NOMO-1 (cell line): ENCODE data around the gene USP17L12.
"Not testable (repeated sequence)": the region's sequence is repeated elsewhere in the genome, so short reads cannot be mapped to it uniquely, and the experiment has no call there.

ENCODE experiments used
- DNase-seq, 2 experiments: peaks; one replicate each; lab custom pipeline; 2025; ENCODE audit not compliant: unreplicated experiment in 2 of 2; lab: John Stamatoyannopoulos, UW

Gene USP17L12, protein sequence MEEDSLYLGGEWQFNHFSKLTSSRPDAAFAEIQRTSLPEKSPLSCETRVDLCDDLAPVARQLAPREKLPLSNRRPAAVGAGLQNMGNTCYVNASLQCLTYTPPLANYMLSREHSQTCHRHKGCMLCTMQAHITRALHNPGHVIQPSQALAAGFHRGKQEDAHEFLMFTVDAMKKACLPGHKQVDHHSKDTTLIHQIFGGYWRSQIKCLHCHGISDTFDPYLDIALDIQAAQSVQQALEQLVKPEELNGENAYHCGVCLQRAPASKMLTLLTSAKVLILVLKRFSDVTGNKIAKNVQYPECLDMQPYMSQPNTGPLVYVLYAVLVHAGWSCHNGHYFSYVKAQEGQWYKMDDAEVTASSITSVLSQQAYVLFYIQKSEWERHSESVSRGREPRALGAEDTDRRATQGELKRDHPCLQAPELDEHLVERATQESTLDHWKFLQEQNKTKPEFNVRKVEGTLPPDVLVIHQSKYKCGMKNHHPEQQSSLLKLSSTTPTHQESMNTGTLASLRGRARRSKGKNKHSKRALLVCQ

DNA sequence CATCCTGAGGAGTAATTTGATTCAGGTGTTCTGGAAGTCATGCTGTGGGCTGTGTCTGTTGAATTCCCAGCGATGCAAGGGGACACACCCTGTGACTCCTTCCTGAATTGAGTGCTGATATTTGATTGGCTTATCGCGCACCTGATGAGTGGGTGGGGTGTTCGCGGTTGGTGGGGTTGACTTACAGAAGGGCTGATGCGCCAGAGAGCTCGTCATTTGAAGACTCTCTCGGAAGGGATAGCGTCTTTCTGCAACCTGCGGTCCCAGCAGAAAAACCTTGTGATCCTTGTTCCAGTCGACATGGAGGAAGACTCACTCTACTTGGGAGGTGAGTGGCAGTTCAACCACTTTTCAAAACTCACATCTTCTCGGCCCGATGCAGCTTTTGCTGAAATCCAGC, at the start of gene USP17L12:
Gene USP17L12 (plus strand): TSS at position 301 of the 400 bp plus-strand sequence. CDS start 0 bp downstream, at position 301.
- not testable (repeated sequence) for DNase-seq

DNA sequence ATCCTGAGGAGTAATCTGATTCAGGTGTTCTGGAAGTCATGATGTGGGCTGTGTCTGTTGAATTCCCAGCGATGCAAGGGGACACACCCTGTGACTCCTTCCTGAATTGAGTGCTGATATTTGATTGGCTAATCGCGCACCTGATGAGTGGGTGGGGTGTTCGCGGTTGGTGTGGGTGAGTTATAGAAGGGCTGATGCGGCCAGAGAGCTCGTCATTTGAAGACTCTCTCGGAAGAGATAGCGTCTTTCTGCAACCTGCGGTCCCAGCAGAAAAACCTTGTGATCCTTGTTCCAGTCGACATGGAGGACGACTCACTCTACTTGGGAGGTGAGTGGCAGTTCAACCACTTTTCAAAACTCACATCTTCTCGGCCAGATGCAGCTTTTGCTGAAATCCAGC, 9.6 kb upstream of the USP17L12 start, which contains the start of gene USP17L10:
Gene USP17L10 (plus strand): TSS at position 301 of the 400 bp plus-strand sequence. CDS start 0 bp downstream, at position 301.
- DNase-seq: not testable (repeated sequence)

DNA sequence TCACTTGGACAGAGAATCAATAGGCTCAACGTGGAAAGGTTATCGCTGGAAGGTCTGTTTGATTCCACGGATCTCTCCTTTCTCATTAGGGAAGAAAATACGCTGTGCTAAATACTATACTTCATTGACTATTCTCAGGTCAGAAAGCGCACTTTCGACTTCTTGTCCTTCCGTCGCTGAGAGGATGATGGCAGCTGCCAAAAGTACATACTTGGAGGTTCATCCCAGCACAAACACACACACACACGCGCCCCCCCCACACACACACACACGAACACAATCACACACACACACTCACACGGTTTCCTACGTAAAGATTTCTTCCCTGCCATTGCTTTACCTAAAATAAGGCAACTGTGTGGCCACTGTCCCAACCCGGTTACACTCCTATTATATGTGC, 5.3 kb upstream of the USP17L12 start:
- DNase-seq: not testable (repeated sequence)

- not testable (repeated sequence) for DNase-seq
Measured at GRCh38 chr4:9215105-9215504, 4.8 kb upstream of the USP17L12 start, which contains the start of gene USP17L11. USP17L11 (plus strand) TSS chr4:9215405; CDS start chr4:9215405, 0 bp downstream.

- not testable (repeated sequence) for DNase-seq
Measured at GRCh38 chr4:9224596-9224995, 4.6 kb downstream of the USP17L12 start, which contains the start of gene USP17L13. USP17L13 (plus strand) TSS chr4:9224896; CDS start chr4:9224896, 0 bp downstream.

DNA sequence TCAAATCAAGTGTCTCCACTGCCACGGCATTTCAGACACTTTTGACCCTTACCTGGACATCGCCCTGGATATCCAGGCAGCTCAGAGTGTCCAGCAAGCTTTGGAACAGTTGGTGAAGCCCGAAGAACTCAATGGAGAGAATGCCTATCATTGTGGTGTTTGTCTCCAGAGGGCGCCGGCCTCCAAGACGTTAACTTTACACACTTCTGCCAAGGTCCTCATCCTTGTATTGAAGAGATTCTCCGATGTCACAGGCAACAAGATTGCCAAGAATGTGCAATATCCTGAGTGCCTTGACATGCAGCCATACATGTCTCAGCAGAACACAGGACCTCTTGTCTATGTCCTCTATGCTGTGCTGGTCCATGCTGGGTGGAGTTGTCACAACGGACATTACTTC, 10.3 kb downstream of the USP17L12 start:
- DNase-seq: not testable (repeated sequence)

GRCh38 chr4:9234085-9234484, 14.1 kb downstream of the USP17L12 start, which contains the start of gene USP17L15:
USP17L15 (plus strand) TSS chr4:9234385; CDS start chr4:9234385, 0 bp downstream.
- not testable (repeated sequence) for DNase-seq

DNA sequence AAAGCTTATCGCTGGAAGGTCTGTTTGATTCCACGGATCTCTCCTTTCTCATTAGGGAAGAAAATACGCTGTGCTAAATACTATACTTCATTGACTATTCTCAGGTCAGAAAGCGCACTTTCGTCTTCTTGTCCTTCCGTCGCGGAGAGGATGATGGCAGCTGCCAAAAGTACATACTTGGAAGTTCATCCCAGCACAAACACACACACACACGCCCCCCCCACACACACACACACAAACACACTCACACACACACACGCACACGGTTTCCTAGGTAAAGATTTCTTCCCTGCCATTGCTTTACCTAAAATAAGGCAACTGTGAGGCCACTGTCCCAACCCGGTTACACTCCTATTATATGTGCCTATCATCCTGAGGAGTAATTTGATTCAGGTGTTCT, 18.5 kb downstream of the USP17L12 start:
- DNase-seq: not testable (repeated sequence)

DNA sequence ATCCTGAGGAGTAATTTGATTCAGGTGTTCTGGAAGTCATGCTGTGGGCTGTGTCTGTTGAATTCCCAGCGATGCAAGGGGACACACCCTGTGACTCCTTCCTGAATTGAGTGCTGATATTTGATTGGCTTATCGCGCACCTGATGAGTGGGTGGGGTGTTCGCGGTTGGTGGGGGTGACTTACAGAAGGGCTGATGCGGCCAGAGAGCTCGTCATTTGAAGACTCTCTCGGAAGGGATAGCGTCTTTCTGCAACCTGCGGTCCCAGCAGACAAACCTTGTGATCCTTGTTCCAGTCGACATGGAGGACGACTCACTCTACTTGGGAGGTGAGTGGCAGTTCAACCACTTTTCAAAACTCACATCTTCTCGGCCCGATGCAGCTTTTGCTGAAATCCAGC, 23.6 kb downstream of the USP17L12 start, which contains the start of gene USP17L17:
Gene USP17L17 (plus strand): TSS at position 301 of the 400 bp plus-strand sequence. CDS start 0 bp downstream, at position 301.
- DNase-seq: not testable (repeated sequence)

DNA sequence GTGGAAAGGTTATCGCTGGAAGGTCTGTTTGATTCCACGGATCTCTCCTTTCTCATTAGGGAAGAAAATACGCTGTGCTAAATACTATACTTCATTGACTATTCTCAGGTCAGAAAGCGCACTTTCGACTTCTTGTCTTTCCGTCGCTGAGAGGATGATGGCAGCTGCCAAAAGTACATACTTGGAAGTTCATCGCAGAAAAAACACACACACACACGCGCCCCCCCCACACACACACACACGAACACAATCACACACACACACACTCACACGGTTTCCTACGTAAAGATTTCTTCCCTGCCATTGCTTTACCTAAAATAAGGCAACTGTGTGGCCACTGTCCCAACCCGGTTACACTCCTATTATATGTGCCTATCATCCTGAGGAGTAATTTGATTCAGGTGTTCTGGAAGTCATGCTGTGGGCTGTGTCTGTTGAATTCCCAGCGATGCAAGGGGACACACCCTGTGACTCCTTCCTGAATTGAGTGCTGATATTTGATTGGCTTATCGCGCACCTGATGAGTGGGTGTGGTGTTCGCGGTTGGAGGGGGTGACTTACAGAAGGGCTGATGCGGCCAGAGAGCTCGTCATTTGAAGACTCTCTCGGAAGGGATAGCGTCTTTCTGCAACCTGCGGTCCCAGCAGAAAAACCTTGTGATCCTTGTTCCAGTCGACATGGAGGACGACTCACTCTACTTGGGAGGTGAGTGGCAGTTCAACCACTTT, 28.2 kb downstream of the USP17L12 start, which contains the start of gene USP17L18:
Gene USP17L18 (plus strand): TSS at position 678 of the 728 bp plus-strand sequence. CDS start 0 bp downstream, at position 678.
- DNase-seq: not testable (repeated sequence)

DNA sequence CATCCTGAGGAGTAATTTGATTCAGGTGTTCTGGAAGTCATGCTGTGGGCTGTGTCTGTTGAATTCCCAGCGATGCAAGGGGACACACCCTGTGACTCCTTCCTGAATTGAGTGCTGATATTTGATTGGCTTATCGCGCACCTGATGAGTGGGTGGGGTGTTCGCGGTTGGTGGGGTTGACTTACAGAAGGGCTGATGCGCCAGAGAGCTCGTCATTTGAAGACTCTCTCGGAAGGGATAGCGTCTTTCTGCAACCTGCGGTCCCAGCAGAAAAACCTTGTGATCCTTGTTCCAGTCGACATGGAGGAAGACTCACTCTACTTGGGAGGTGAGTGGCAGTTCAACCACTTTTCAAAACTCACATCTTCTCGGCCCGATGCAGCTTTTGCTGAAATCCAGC, 33.1 kb downstream of the USP17L12 start, which contains the start of gene USP17L19:
Gene USP17L19 (plus strand): TSS at position 301 of the 400 bp plus-strand sequence. CDS start 0 bp downstream, at position 301.
- not testable (repeated sequence) for DNase-seq

GRCh38 chr4:9257824-9258223, 37.9 kb downstream of the USP17L12 start, which contains the start of gene USP17L20:
USP17L20 (plus strand) TSS chr4:9258124; CDS start chr4:9258124, 0 bp downstream.
- DNase-seq: not testable (repeated sequence)

GRCh38 chr4:9262572-9262971, 42.6 kb downstream of the USP17L12 start, which contains the start of gene USP17L21:
USP17L21 (plus strand) TSS chr4:9262872; CDS start chr4:9262872, 0 bp downstream.
- DNase-seq: not testable (repeated sequence)

DNA sequence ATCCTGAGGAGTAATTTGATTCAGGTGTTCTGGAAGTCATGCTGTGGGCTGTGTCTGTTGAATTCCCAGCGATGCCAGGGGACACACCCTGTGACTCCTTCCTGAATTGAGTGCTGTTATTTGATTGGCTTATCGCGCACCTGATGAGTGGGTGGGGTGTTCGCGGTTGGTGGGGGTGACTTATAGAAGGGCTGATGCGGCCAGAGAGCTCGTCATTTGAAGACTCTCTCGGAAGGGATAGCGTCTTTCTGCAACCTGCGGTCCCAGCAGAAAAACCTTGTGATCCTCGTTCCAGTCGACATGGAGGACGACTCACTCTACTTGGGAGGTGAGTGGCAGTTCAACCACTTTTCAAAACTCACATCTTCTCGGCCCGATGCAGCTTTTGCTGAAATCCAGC, 47.4 kb downstream of the USP17L12 start, which contains the start of gene USP17L22:
Gene USP17L22 (plus strand): TSS at position 301 of the 400 bp plus-strand sequence. CDS start 0 bp downstream, at position 301.
- not testable (repeated sequence) for DNase-seq
